GM12878 (cell line): ENCODE data around the gene ENO2. TPM values are rescaled to one million over a fixed set of nuclear protein-coding genes. Genes with fewer than 3 reads are reported as not detected.
A peak's percentile ranks its signal among the peaks of the same experiment; 100 is the strongest.

Experiments used
- E4F1 ChIP-seq: fragments of 450-650 bp; IDR thresholded peaks from 2 replicates; pipeline ENCODE4 v1.6.1; 2018; ENCODE audit warnings: borderline replicate concordance, mild to moderate bottlenecking; ENCODE audit not compliant: partially characterized antibody
- EP300 ChIP-seq, 2 experiments: fragments of 150-350 bp in 1 of 2; IDR thresholded peaks; 2 replicates each; pipeline ENCODE4 v1.6.1; 2011 to 2012; ENCODE audit warnings: low read depth in 2 of 2, low read length in 2 of 2, borderline replicate concordance in 1 of 2, improper control_type of control experiment in 1 of 2, inconsistent platforms in 1 of 2; ENCODE audit not compliant: control insufficient read depth in 1 of 2
- NBN ChIP-seq: fragments of 450-650 bp; IDR thresholded peaks from 2 replicates; pipeline ENCODE4 v1.6.1; 2016
- NFYB ChIP-seq: IDR thresholded peaks from 2 replicates; pipeline ENCODE4 v1.6.1; 2011; ENCODE audit warnings: low read depth, mild to moderate bottlenecking, low read length, improper control_type of control experiment, moderate library complexity; ENCODE audit not compliant: insufficient read depth
- NR2F1 ChIP-seq: fragments of 450-650 bp; conservative IDR thresholded peaks from 2 replicates; pipeline ENCODE4 v1.6.1; 2017; ENCODE audit warnings: mild to moderate bottlenecking
- RCOR1 ChIP-seq: conservative IDR thresholded peaks from 2 replicates; pipeline ENCODE4 v1.6.1; 2012; ENCODE audit warnings: low read depth, low read length, improper control_type of control experiment
- ZBTB11 ChIP-seq: fragments of 450-650 bp; formaldehyde crosslinking; IDR thresholded peaks from 2 replicates; pipeline ENCODE4 v1.5.0; 2022; ENCODE audit warnings: mild to moderate bottlenecking, missing genetic modification characterization
- ZBTB4 ChIP-seq: fragments of 450-650 bp; formaldehyde crosslinking; IDR thresholded peaks from 2 replicates; pipeline ENCODE4 v1.4.0; 2022; ENCODE audit warnings: mild to moderate bottlenecking, moderate library complexity
- polyA plus RNA-seq, 11 experiments: library from polyadenylated mRNA; depleted of rRNA in 4 of 11; unstranded in 6 of 11; stranded (reverse) in 5 of 11; fragments of >200 nt; fragmentation: Nextera tagmentation in 4 of 11; fragmentation: Illumina TruSeq in 1 of 11; extraction: Ambion mirVana in 4 of 11; extraction: Trizol in 1 of 11; gene quantifications; 1 replicate in 1 of 11; 2 replicates in 10 of 11; pipeline versions ENCODE4 v1.2.1 to v1.2.3, GENCODE V29; 2011 to 2016; ENCODE audit warnings: inconsistent platforms in 2 of 11, missing spikeins in 2 of 11, low read depth in 1 of 11
- total RNA-seq, 4 experiments: library from RNA; depleted of rRNA in 3 of 4; stranded (reverse); fragments of >200 nt in 3 of 4; fragmentation: Illumina TruSeq in 1 of 4; extraction: Trizol in 1 of 4; gene quantifications; 2 replicates each; pipeline versions ENCODE4 v1.2.1 to v1.2.3, GENCODE V29; 2013 to 2021
- TF ChIP-seq, protein P1 (sequence below): IDR thresholded peaks from 2 replicates; pipeline ENCODE4 v1.6.1; 2012; ENCODE audit warnings: low read depth, low read length, improper control_type of control experiment
- TF ChIP-seq, protein P2 (sequence below): IDR thresholded peaks from 2 replicates; pipeline ENCODE4 v1.6.1; 2011; ENCODE audit warnings: mild to moderate bottlenecking, low read depth, low read length, moderate library complexity; ENCODE audit not compliant: insufficient replicate concordance

Gene ENO2
- total and polyA plus RNA-seq, 10 of the 15 experiments (the other 5 are each of a cell fraction or from before 2014, with no cell fraction given), result 24.8 to 196 (median 43.1) TPM

DNA sequence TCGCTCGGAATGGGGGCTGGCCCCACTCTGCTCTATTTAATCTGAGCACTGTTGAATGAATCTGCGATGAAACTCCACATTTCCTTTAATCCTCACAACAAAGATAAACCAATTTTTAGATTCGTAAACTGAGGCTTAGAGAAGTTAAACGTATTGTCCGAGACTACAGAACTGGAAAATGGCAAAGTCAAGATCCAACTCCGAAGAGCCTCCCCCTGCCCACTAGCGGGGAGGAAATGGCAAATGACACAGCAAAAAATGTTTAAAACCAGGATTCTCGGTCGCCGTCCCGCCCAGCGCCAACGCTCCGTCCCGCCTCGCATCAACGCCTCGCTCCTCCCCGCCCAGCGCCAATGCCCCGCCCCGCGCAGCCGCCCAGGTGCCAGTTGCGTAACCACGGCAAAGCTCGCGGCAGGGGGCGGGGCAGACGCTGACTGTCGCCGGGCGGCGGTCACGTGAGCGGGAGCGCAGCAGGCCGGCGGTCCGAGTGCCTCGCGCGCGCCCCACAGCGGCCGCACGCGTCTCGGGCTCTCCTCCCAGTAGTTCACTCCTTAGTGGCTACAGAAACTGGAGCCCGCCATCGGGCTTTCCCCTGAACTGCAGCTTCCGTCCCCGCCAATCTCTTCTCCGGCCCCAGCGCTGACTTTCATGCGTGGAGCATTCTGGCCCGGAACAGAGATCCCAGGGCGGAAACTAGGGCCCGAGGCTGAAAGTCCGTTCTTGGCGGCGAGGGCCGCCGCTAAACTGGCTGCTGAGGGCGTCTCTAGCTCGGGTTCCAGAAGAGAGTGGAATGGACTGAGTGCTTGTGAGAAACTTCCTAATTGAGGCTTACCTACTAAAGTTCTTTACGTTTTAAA lies 23.4 kb upstream of the ENO2 start (continued):
- no peak for TF ChIP-seq E4F1
- TF ChIP-seq, protein P1, sequence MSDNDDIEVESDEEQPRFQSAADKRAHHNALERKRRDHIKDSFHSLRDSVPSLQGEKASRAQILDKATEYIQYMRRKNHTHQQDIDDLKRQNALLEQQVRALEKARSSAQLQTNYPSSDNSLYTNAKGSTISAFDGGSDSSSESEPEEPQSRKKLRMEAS, result peak; percentile 88
- TF ChIP-seq ZBTB4 (CRISPR knock-in tag), result no peak
- no peak for TF ChIP-seq RCOR1
- TF ChIP-seq ZBTB11 (CRISPR knock-in tag), result no peak
- peak; percentile 23 for TF ChIP-seq NBN
- TF ChIP-seq NFYB, result 0 out of 2 replicates have a peak, but pooled peaks have one; percentile 5
- TF ChIP-seq EP300 (IDR thresholded peaks at IDR 0.05; ENCODE audit: borderline replicate concordance in 1 of 2, control insufficient read depth in 1 of 2, low read depth in 2 of 2, low read length in 2 of 2), result 0 out of 4 replicates have a peak, but pooled peaks of 1 of the 2 experiments have one; percentile 8
- TF ChIP-seq, protein P2, sequence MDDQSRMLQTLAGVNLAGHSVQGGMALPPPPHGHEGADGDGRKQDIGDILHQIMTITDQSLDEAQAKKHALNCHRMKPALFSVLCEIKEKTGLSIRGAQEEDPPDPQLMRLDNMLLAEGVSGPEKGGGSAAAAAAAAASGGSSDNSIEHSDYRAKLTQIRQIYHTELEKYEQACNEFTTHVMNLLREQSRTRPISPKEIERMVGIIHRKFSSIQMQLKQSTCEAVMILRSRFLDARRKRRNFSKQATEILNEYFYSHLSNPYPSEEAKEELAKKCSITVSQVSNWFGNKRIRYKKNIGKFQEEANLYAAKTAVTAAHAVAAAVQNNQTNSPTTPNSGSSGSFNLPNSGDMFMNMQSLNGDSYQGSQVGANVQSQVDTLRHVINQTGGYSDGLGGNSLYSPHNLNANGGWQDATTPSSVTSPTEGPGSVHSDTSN, result peak; percentile 28
- TF ChIP-seq NR2F1, result peak; percentile 45; the same call in 1 of the 2 replicates
